SKM-1 treated with dmso at 0.1 percent for 144 hours (cell line): ENCODE measurements around the gene LYPD5.
"Not testable (repeated sequence)": the region's sequence is repeated elsewhere in the genome, so short reads cannot be mapped to it uniquely, and the experiment has no call there.

ENCODE experiments used
- DNase-seq: peaks from one replicate; lab custom pipeline; 2025; ENCODE audit not compliant: unreplicated experiment; lab: John Stamatoyannopoulos, UW

LYPD5 gene

DNA sequence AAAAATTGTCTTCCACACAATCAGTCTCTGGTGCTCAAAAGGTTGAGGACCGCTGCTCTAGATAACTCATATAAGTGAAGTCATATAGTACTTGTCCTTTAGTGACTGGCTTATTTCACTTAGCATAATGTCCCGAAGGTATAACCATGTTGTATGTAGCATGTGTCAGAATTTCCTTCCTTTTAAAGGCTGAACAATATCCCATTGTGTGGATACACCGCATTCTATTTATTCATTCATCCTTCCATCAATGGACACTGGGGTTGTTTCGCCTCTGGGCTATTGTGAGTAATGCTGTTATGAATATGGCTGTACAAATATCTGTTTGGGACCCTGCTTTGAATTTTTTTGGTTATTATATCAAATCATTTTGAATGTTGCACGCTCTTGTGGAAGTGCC is 4.6 kb upstream of the LYPD5 start:
- no peak for DNase-seq

GRCh38 chr19:43806401-43806800 is 4.2 kb upstream of the LYPD5 start:
- DNase-seq = not testable (repeated sequence)

DNA sequence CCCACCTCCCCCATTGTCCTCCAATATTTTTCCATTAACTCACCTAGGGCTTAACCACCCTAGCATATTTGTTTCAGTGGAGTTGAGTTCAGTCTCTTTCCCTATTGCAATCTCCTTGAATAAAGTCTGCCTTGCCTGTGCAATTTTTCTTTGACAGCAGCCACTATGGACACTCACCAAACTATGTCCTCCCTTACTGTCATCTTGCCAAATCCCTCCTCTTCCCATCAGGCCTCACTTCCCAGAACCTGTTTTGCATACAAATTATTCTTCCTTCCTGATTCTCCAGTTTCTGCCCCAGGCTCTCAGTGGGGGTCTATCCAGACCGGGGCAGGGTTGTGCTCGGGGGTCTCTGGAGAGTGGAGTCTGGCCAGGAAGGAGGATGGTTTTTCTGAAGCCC is 2.2 kb upstream of the LYPD5 start:
- DNase-seq = no peak

DNA sequence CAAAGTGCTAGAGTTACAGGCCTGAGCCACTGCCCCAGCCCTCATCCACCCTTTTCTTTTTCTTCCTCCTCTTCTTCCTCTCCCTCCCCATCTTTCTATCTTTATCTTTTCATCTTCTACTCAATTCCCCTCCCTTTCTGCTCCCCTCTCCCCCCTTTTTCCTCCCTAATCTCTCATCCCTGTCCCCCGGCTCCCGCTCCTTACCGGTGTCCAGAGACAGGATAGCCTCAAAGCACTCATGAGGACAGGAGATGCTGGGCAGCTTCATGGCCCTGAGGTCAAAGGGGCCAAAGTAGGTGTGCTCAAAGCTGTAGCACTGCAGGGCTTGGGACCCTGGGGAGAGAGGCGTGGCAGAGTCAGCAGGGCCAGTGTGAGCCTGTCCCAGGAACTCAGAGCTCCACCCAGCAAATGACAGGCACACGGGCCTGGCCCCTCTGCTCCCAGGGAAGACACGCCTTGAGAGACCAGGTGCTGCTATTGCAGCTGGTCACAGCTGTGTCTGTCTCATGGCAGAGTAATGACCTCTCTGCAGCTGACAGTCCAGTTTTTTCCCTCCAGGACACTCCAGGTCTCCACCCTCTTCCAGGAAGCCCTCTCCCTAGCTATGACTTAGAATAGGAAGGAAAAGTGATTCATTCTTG is 2.6 kb downstream of the LYPD5 start:
- DNase-seq = no peak

GRCh38 chr19:43798546-43799409 is 3.5 kb downstream of the LYPD5 start:
- DNase-seq = no peak

GRCh38 chr19:43798026-43798545 is 4.2 kb downstream of the LYPD5 start:
- DNase-seq = no peak

DNA sequence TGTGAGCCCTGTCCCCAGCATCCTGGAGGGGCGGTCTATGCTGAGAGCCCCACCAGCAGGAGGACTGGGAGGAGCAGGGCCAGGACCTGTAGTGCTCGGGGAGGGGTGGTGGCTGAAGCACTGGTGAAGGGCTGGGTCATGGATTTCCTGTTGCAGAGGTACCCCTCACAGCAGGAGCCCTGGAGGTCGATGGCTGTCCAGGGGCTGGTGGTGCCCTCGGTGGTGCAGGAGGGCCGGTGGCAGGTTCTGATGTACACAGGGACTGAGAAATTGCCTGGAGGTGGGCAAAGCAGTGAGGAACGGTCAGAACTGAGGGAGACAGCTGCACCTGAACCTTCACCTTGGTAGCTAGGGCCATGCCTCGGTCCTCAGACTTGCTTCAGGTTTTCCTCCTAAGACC is 4.7 kb downstream of the LYPD5 start:
- no peak for DNase-seq

- no peak for DNase-seq
These were observed 5.1 kb downstream of the LYPD5 start for GRCh38 chr19:43797118-43797517.

DNA sequence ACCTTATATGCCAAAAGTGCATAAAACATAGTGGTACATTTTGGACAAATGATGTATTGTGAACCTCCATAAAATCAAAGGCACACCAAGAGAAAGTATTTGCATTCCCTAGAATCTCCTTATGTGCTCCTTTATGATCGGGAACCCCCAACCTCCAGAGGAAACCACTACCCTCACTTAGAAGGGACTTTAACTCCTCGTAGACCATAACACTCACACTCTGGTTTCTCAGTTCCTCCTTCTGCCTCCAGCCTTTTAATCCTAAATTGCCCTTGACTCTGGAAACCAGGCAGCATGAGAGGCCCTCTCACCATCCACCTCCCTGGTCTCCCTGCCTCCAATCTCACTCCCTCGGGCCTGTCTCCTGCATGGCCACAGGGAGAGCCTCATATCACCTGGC is 11.7 kb downstream of the LYPD5 start:
- no peak for DNase-seq

- DNase-seq = no peak
These were observed 13.2 kb downstream of the LYPD5 start for GRCh38 chr19:43789029-43789428.

DNA sequence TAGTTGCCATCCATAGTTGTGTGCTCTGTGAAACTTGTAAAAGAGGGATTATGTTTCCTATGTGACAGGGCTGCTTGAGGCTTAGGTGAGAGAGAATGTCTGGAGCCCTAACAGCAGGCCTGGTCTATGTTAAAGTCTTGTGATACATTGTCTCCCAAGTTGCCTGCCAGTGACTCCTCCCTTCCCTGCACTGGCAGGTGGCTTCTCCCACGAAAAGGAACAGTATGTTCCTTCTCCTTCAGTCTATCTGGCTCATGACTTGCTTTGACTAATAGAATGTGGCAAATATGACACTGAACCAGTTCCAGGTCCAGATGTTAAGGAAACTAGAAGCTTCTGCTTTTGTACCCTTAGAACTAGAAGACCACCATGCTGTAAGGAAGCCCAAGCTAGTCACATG is 15.6 kb downstream of the LYPD5 start:
- DNase-seq = no peak

- DNase-seq = peak; percentile 60
These were observed 17.1 kb downstream of the LYPD5 start for GRCh38 chr19:43784981-43785808.

DNA sequence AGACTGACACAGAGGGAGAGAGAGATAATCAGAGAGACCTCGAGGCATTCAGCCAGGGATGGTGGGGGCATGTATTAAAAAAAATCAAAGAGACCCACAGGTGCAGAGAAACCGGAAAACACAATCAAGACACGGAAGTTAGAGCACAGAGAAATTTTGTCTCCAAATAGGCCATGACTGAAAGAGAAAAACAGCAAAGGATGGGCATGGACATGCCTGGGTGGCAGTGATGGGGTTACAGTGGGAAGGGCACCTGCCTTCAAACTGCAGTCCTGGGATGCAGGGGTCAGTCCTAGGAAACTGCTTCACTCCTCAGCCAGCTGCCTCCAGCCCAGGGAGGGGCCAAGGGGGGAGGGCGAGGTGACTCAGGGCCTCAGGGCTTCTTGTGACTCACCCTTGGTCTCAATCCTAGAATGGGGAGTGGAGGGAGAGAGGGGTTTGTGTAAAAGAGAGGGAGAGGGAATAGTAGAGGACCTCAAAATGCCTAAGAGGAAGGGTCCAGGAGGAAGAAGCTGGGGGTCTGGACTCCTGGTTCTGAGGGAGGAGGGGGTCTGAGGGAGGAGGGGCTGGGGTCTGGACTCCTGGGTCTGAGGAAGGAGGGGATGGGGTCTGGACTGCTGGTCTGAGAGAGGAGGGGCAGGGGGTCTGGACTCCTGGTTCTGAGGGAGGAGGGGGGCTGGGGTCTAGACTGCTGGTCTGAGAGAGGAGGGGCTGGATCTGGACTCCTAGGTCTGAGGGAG is 17.8 kb downstream of the LYPD5 start:
- no peak for DNase-seq

DNA sequence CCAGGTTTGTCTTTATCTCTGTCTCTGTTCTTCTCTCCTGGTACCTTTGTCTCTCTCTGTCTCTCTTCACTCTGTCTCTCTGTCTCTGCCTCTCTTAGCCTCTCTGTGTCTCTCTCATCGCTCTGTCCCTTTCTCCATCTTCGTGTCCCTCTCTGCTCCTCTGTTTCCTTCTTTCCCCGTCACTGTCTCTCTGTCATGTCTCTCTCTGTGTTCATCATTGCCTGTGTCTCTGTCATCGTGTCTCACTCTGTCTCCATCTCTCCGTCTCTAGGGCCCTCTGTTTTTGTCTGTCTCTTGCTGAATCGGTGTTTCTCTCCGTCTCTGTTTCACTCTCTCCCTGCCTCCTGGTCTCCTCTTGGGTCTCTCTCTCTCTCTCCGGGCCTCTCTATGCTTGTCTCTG is 18.6 kb downstream of the LYPD5 start:
- no peak for DNase-seq

GRCh38 chr19:43782689-43783231 is 19.5 kb downstream of the LYPD5 start:
- DNase-seq = no peak

- DNase-seq = no peak
These were observed 20.0 kb downstream of the LYPD5 start for GRCh38 chr19:43782311-43782660.

DNA sequence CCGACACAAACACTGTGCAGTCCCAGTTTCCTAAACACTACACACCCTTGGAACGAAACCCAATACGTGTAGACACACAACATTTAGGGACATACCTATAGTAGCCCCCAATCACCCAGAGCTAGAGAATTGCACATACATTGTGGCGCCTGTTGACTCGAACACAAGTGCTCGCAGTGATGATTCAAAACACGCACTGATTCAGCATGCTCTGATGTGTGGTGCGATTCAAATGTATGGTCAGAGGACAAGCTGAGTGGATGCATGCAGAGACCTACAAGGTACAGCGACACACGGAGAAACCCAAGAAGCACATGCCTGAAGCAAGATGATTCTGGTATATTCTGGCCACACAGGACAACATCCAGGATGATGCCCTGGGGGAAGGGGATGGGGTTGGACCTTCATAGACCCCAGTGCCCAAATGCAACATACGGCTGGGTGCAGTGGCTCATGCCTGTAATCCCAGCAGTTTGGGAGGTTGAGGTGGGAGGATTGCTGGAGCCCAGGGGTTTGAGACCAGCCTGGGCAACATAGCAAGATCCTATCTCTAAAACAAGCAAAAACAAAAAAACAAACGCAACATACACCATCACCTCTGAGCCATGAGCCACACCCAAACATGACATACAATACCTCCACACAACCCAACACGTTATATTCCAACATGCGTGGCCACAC is 20.5 kb downstream of the LYPD5 start:
- no peak for DNase-seq

DNA sequence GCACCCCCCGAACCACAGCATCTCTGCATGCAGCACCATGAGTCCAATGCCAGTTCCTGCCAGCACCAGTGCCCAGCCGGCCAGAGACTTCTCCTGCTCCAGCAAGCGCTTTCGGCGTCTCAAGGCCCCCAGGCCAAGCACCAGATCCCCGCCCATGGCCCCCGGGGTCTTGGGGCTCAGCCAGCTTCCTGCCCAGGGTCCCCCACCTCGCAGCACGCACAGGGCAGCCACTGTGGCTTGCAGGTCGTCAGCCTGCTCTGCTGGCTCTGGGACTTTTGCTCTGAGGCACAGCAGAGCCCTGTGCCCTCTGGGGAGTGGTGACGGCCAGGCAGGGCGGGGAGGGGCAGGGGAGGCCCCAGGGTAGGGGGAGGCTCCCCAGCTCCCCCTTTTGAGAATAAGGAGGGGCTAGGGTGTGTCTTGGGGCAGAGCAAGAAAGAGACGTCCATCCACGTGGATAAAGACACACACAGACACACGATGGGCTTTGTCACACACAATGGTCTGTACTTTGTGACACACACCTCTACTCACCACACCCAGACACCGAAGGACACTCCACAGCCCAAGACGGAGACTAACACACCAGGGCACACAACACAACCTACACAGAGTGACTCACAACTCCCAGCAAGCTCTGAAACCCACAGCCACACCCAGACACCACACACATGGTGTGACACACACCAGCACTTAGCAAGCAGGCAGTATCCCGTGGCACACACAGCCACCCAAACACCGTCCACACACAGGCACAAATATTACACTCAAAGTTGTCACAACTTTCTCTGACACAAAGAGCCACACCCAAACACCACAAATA is 21.3 kb downstream of the LYPD5 start, which contains the start of gene KCNN4:
TSS of gene KCNN4 (minus strand) at position 268 of the 820 bp plus-strand sequence. CDS start at position 156, 112 bp downstream.
- DNase-seq = no peak

DNA sequence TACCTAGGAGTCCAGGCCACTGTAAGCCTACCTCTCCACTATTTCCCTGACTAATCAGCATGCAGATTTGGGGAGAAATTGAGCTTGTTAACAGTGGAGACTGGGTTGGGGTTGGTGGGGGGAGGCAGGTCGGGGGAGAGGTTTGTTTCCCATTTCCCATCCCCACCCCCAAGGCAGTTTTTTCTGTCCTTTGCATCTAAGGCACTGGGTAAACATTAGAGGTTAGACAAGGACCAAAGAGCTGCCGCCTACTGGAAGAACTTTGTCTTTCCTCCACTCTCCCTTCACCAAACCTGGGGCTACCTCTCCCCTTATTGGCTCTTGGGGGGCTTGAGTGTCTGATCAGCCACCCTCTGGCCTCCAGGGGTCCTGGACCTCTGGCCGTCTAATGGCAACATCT is 22.4 kb downstream of the LYPD5 start:
- no peak for DNase-seq
